Bronchial epithelial cell (primary cell): ENCODE data around the gene DNAJC6. TPM values are rescaled to one million over a fixed set of nuclear protein-coding genes. Genes with fewer than 3 reads are reported as not detected.

Experiments
- DNase-seq: peaks from one replicate; pipeline ENCODE4 v3.0.0-alpha.2; 2010; ENCODE audit warnings: low read depth
- FAIRE-seq: peaks from 2 replicates; lab custom pipeline; 2011; peaks lifted over from hg19 to GRCh38; lab: Jason Lieb, UNC
- H3K27me3 ChIP-seq: 2 replicates; pipeline ENCODE4 v1.5.1; 2011; ENCODE audit warnings: low read length; ENCODE audit not compliant: control insufficient read depth, insufficient read depth
- H3K36me3 ChIP-seq: 2 replicates; pipeline ENCODE4 v1.5.1; 2011; ENCODE audit warnings: low read length; ENCODE audit not compliant: control insufficient read depth, insufficient read depth
- H3K4me3 ChIP-seq: 2 replicates; pipeline ENCODE4 v1.5.1; 2011; ENCODE audit warnings: mild to moderate bottlenecking, low read depth, low read length, control low read depth
- total RNA-seq: library from RNA; depleted of rRNA; stranded (reverse); fragments of >200 nt; gene quantifications from 2 replicates; pipeline ENCODE4 v1.2.1, GENCODE V29; 2014
- TF ChIP-seq, protein P1 (sequence below): IDR thresholded peaks from 2 replicates; pipeline ENCODE4 v1.5.1; 2011; ENCODE audit warnings: mild to moderate bottlenecking, moderate library complexity, low read length, control low read depth, inconsistent platforms; ENCODE audit not compliant: insufficient read depth, severe bottlenecking

Gene DNAJC6
- total RNA-seq, 1 donor from 2014 or later = 2.1 TPM

DNA sequence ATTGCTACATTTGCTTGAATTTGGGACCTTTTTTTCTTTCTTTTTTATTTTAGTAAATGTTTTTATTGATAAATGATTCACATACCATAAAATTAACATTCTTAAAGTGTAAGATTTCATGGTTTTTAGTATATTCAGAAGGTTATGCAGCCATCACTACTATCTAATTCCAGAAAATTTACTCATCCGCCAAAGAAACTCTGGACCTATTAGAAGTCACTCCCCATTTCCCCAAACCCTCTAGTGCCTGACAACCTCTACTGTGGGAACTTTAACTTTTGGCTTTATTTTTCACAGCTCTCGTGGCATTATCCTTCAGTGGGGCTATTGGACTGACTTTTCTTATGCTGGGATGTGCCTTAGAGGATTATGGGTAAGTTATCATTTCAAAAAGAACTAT is 115.7 kb downstream of the DNAJC6 start:
- no peak for FAIRE-seq
- H3K4me3 ChIP-seq = no peak overlapping the region
- H3K27me3 ChIP-seq = no peaks in the 10 kb centered on the region
- TF ChIP-seq, protein P1, sequence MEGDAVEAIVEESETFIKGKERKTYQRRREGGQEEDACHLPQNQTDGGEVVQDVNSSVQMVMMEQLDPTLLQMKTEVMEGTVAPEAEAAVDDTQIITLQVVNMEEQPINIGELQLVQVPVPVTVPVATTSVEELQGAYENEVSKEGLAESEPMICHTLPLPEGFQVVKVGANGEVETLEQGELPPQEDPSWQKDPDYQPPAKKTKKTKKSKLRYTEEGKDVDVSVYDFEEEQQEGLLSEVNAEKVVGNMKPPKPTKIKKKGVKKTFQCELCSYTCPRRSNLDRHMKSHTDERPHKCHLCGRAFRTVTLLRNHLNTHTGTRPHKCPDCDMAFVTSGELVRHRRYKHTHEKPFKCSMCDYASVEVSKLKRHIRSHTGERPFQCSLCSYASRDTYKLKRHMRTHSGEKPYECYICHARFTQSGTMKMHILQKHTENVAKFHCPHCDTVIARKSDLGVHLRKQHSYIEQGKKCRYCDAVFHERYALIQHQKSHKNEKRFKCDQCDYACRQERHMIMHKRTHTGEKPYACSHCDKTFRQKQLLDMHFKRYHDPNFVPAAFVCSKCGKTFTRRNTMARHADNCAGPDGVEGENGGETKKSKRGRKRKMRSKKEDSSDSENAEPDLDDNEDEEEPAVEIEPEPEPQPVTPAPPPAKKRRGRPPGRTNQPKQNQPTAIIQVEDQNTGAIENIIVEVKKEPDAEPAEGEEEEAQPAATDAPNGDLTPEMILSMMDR = no peak
- peaks cover 6% of the 10 kb centered on the region for H3K36me3 ChIP-seq
- DNase-seq = no peak

DNA sequence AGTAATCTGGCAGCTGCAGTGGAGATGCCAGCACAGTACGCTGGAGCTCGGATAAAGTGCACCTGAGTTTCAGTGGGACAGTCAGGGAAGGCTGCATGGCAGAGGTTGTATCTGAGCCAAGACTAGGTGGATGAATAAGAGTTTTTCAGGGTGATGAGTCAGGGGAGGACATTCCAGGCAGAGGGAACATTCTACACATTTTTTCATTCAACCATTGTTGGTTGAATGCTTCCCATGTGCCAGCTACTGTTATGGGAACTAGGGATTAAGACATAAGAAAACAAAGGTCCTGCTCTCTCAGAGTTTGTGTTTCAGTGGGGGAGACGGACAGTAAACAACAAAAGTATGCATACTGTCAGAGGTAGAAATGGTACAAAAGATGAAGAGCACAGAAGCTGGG is 116.4 kb downstream of the DNAJC6 start:
- no peak for FAIRE-seq
- Histone ChIP-seq H3K27me3 (no peaks in the 10 kb centered on the region), H3K4me3 (no peak overlapping the region), H3K36me3 (peaks cover 6% of the 10 kb centered on the region)
- peak; percentile 88 for DNase-seq
- TF ChIP-seq, protein P1 = no peak

DNA sequence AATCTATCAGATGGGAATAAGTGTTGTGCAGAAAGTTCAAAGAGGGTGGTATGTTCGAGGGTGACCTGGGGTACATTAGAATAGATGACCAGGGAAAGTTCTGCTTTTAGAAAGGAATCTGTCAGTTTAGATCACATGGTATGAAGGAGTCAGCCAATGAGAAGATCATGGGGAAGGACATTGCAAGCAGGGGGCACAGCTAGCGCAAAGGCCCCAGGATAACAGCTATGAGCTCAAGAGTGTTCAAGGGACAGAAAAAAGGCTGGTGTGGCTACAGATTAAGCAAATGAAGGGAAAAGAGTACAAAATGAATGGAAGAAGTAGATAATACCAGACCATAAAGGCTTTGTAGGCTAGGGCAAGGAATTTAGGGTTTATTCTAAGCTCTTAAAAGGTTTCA is 119.7 kb downstream of the DNAJC6 start:
- DNase-seq (no peak), FAIRE-seq (no peak)
- Histone ChIP-seq H3K36me3 (peaks cover 15% of the 10 kb centered on the region), H3K4me3 (no peak overlapping the region), H3K27me3 (no peaks in the 10 kb centered on the region)
- TF ChIP-seq, protein P1 = no peak

DNA sequence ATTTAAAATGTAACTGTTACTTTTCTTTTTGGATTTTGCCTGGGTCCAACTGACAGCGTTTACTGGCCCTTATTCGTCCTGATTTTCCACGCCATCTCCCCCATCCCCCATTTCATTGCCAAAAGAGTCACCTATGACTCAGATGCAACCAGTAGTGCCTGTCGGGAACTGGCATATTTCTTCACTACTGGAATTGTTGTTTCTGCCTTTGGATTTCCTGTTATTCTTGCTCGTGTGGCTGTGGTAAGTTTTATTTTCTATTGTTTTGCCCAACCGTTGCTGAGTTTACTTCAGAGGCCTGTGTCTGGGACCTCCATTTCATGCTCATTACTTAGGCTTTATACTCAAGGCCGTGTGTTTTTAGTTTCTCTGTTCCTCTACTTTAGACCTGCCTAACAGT is 120.5 kb downstream of the DNAJC6 start:
- no peaks in the 10 kb centered on the region for H3K27me3 ChIP-seq
- no peak for FAIRE-seq
- DNase-seq = peak; percentile 81
- TF ChIP-seq, protein P1 = no peak
- H3K4me3 ChIP-seq = no peak overlapping the region
- H3K36me3 ChIP-seq = peaks cover 15% of the 10 kb centered on the region

DNA sequence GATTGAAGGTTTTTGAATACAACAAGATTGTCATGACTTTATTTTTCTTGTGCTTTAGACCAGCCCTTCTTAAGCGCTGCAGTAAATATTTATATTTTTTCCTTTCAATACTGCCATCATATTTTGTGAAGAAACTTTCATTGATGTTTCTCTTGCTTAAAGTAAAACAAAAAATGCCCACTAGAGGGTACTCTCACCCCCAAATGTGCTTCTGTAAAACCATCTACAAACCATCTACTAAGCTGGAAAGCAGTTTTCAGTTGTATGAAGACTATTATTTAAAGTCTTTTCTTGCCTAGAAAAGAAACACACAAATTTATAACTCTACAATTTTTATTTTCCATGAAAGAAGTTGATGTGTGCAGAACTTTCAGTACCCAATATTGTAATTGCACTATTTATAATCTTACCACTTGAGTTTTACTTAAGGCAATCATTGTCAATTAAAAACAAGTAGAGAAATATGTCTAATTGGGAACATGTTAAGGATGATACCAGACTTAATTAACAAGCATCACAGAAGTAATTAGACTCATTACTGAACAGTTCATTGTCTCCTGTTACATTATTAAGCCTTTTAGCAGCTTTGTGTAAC is 121.9 kb downstream of the DNAJC6 start:
- TF ChIP-seq, protein P1 = peak; percentile 27
- H3K27me3 ChIP-seq = no peaks in the 10 kb centered on the region
- no peak overlapping the region for H3K4me3 ChIP-seq
- DNase-seq (no peak), FAIRE-seq (no peak)
- H3K36me3 ChIP-seq = peaks cover 14% of the 10 kb centered on the region

DNA sequence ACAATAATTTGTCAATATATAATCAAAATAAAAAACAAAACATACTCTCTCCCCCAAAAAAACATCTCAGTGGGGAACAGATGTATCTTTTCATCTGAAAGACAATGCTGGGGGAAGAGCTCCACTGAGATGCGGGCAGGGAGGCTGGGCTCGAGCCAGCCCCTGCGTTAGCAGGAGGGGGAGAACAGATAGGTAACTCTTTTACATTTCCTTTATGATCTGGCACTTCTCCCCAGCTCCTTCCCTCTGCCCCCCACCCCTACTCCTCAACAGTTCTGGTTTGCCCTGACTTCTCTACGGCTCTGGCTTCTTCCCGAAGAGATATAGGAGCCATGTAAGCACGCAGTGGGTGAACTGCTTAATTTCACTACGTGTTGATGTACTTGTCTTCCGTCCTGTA is 123.6 kb downstream of the DNAJC6 start:
- FAIRE-seq (no peak), DNase-seq (no peak)
- TF ChIP-seq, protein P1 = no peak
- Histone ChIP-seq H3K36me3 (peaks cover 12% of the 10 kb centered on the region), H3K4me3 (no peak overlapping the region), H3K27me3 (no peaks in the 10 kb centered on the region)
